ENCODE data around the gene TMEM45A.
"Not testable (repeated sequence)": the region's sequence is repeated elsewhere in the genome, so short reads cannot be mapped to it uniquely, and the experiment has no call there.

TMEM45A gene

DNA sequence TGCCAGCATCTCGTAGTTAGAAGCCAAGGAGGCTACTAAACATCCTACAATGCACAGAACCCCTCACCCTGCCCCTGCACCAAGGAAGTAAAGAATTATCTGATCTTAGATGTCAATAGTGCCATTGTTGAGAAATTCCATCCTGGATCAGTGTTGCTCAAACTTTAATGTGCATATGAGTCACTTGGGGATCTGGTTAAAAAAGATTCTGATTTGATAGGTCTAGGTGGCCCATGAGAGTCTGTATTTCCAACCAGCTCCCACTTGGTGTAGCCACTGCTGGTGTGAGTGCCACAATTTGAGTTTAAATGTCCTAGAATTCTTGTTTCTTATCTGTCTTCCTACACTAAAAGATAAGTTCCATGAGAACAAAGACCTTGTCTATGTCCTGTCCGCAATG, 43.7 kb downstream of the TMEM45A start:
- no peak for DNase-seq

DNA sequence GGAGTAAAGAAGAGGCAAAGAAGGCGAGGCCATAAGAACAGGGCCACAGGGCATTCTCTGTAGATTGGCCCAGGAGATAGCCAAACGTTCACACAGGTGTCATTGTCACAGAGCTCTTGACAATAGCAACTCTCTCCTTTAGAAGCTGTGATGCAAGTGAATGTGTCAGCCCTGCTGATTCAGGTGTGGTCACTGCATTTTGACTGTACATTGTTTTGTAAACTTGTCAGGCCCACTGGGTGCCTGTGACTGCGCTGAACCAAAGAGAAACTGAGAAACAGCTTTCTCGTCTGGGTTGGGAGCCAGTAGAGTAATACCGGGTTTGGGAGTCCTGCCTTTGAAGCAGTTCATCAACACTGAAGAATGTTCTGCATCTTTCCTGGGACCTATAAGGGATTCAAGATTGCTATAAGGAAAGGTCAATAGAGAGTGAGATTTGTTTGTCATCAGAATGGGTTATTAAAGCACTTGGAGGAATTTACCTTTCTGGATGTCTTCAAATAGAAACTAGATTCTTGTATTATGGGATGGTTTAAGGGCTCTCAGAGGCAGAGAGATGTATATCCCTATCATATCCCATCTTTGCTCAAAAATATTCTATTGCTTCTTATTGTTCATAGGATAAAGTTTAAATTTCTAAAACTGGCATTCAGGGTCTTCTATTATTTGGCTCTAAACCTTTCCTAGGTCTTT, 45.4 kb downstream of the TMEM45A start:
- DNase-seq, result no peak

DNA sequence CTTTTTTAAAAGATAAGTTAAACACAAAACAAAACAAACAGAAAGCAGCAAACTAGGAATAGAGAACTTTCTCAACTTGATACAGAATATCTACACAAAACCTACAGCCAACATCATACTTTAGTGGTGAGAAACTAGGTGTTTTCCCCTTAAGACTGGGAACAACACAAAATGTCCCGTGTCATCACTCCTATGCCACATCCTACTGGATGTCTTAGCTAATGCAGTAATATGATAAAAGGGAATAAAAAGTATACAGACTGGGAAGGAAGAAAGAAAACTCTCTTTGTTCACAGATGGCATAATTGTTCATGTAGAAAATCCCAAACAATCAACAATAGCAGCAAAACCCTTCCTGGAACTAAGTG, 45.9 kb downstream of the TMEM45A start:
- no peak for DNase-seq

DNA sequence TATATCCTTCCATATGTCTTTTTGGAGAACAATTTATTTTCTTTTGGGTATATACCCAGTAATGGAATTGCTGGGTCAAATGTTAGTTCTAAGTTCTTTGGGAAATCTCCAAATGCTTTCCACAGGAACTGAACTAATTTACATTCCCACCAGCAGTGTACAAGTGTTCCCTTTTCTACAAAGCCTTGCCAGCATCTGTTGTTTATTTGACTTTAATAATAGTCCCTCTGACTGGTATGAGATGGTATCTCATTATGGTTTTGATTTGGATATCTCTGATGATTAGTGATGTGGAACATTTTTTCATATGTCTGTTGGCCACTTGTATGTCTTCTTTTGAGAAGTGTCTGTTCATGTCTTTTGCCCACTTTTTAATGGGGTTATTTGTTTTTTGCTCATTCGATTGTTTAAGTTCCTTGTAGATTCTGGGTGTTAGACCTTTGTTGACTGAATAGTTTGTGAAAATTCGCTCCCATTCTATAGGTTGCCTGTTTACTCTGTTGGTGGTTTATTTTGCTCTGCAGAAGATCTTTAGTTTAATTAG, 48.4 kb downstream of the TMEM45A start:
- no peak for DNase-seq

DNA sequence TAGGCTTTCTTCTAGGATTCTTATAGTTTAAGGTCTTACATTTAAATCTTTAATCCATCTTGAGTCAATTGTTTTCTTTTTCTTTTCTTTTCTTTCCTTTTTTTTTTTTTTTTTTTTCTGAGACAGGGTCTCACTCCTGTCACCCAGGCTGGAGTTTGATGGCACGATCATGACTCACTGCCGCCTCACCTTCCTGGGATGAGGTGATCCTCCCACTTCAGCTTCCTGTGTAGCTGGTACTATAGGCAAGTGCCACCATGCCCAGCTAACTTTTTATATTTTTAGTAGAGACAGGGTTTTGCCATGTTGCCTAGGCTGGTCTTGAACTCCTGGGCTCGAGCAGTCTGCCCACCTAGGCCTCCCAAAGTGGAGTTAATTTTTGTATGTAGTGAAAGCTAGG, 49.0 kb downstream of the TMEM45A start:
- not testable (repeated sequence) for DNase-seq

DNA sequence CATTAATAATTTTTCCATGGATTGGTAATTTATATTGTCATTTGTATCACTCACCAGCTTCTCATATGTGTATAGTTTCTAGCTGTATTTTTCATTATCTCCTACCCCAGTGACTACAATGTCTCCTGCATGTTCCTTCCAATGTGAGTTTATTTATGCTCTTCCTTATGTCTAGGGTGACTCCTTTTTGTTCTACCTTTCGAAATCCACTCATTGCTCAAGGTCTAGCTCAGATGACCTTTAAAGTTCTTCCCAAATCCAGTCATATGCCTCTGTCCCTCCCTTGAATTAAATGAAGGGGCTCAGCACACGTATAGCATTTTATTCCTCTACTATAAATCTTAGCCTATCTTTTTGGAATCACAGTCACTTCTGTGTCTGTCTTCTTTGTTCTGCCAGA, 53.0 kb downstream of the TMEM45A start:
- DNase-seq, result no peak

DNA sequence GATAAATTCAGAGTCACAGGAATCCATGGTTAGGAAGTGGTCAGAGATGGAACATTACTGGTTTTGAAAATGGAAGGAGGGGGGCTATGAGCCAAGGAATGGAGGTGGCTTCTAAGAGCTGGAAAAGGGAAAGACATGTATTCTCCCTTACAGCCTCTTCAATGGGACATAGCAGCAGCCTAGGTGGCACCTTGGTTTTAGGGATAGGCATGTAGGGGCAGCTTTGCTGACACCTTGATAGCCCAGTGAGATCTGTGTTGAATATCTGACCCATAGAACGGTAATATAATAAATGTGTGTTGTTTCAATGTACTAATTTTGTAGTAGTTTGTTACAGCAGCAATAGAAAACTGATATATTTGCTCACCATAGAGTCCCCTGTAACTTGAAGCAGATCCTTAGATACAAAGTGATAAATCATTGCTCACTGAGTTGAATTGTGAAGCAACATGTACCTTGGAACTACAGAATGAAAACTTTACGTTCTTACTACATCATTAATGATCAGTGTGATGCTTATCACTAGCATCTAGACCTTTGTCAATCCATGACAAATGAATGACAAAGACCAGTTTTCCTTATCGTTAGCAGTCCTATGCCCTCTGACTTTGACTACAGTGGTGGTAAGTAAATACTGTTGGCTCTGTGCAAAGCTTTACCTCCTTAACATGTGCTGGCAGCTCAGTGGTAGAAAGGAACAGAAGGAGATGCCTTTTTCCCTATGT, 53.8 kb downstream of the TMEM45A start:
- DNase-seq, result no peak

DNA sequence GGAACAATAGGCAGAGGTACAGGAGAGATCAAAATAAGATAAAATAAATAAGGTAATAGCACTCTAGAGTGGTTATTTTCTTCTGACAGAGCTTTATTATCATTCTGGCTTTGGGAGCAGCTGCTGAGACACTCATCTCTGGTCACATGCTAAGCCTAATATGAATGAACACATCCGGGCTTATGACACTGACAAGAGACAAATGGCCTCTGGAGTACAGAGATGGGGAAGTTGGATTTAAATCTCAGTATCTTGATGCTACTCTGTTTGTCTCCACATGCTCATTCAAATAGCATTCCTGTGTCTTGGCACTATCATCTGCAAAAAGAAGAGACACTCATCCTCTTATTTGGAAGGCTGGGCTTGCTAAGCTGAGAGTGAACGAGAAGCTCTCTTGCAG, 55.6 kb downstream of the TMEM45A start:
- peak; percentile 62 for DNase-seq

DNA sequence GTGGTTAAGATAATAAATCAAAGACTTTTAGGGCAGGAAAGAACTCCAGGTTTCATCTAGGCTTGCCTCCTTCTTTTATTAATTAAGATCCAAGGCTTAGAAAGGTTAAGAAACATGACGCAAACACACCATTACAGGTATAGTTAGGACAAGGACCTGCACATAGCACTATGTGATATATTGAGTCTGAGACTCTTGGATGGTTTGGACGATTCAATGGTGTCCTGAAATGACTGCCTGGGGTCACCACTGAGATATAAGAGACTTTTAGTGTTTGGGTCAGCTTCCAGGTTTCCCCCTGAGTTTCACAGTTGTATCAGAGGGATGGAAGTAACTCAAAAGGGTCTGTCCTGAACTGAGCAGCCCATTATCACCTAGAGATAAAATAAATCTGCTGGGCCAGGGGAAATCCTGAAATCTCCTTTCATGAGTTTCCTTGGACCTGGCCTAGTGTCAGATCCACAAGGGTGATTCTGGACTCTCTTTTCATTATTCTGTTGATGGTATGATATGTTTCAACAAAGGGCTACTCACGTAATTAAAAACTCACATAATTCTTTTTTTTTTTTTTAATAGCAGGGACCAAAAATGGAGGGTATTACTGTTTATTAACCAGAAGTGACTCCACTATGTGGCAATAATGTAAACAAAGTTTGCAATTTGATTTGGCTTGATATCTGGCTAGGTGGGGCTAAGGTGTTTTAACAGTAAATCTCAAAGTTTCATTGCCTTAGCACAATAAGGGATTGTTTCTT, 61.4 kb downstream of the TMEM45A start:
- no peak for DNase-seq

DNA sequence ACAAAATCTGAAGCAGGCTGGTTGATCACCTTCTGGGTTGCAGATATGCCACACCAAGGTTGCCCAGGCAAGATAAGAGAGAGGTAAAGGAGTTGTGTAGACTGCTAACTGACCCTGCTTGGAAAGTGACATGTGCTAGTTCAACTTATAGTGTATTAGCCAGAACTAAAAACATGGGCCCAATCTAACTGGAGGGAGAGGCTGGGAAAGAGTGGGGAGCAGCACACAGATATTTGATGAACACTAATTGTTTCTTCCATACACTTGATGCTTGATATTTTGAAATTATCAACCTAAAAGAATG, 61.9 kb downstream of the TMEM45A start:
- no peak for DNase-seq

DNA sequence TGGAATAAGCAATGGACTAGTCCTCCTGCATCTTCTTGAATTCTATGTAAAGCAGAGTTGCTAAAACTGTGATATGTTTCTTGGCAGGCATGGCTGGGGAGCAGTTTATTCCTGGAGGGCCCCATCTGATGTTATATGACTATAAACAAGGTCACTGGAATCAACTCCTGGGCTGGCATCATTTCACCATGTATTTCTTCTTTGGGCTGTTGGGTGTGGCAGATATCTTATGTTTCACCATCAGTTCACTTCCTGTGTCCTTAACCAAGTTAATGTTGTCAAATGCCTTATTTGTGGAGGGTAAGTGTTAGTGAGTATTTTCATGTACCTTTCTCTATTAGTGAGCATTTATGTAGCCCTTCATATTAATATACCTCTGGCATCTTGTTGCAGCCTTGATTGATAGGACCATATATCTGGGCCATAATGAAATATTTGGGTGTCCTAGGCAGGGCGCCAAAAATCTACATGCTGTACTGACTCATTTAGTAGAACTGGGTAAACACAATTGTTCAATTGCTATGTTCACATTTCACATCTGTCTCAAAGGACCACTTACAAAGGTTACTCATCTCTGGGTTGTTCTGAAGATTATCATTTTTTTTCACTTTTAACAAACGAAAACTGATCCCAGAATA, 64.4 kb downstream of the TMEM45A start:
- DNase-seq, result peak; percentile 2

DNA sequence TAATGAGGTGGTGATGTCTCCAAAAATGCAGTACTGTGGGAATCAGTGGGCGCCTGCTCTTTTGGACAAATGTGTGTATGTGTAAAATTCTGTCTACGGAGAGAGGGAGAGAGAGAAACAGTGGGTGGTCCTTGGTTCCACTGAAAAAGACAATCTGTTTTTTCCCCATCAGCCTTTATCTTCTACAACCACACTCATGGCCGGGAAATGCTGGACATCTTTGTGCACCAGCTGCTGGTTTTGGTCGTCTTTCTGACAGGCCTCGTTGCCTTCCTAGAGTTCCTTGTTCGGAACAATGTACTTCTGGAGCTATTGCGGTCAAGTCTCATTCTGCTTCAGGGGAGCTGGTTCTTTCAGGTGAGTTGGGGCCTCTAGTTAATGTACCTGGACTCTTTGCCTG, 65.8 kb downstream of the TMEM45A start:
- no peak for DNase-seq

DNA sequence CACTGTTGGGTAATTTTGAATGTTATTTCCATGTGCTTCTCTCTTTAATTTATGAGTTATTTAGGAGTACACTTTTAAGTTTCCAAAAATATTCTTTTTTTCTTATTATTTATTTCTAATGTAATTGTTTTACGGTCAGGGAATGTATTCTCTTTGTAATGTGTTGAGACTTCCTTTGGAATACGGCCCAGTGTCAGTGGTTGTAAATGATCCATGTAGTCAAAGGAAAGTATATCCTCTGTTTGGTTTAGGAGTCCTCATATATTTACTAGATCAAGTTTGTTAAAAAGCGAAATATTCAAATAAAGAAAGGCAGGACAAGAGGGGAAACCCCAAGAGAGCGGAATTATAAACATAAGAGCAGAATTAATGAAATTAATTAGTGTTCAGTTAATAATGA, 68.0 kb downstream of the TMEM45A start:
- DNase-seq, result no peak

DNA sequence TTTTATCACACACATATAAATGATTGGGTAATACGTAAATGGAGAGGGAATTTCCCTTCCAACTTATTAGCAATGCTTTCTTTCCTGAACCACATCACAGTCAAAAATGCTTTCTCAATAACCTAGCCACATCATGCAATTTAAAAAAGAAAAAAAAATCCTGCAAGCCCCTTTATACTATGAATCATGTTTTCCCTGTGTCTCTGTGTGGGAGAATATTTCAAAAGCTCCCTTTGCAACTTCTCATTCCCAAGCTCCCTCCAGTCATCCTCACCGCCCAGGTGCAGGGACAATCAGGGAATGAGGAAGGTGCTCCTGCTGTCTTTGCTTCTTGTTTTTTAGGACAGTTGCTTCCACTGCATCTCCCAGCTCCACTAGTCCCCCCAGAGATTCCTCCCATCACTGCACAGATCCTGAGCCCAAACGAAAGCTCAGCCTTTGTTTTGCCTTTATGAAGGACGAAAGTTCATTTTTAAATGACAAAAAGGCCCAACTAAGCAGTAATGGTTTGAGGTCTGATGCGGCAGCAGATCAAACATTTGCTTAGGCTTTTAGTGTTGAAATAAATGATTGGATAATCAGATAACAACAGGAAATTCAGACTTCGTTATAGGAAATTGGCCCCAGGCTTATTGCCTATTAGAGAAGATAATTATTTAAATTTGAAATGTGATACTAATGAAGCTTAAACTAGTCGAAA, 69.2 kb downstream of the TMEM45A start:
- DNase-seq, result no peak

DNA sequence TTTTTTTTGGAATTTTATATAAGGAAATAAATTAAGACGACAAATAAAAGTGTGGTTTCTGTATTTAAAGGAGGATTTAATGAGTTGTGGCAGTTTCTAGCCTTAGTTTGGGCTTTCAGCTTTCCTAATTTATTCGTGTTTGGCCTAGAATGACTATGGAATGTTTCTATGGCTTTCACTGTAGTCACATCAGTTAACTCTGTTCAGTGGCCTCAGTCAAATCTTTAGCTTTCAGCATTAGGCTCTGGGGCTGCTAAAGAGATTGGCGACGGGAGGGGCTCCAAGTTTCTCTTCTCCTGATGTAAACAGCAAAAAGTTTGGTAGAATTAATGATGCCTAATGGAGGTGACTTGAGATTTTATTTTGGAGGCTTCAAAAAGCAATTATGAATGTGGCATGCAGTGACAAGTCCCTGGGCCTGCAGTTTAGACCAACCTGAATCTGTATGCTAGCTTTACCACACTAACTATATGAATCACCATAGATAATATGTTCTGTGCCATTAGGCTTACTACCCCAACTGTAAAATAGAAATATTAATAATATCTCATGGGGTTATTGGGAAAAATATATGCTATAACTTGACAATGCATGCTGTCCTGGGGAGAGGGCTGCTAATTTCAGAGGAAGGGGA, 69.9 kb downstream of the TMEM45A start:
- DNase-seq, result no peak

DNA sequence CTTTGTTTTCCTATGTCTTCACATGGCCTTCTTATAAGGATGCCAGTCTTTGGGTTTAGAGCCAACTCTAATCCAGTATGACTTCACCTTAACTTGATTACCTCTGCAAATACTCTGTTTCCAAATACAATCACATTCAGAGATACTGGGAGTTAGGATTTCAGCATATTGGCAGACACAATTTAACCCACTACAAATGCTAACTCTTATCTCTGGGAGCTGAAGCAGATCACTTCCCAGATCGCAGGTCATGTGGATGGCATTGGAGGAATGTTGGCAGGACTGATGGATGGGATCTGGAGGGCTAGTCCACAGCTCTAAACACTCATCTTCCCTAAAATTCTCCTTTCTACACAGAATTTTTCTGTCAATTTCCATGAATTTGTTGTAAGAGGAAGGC, 70.8 kb downstream of the TMEM45A start:
- no peak for DNase-seq

DNA sequence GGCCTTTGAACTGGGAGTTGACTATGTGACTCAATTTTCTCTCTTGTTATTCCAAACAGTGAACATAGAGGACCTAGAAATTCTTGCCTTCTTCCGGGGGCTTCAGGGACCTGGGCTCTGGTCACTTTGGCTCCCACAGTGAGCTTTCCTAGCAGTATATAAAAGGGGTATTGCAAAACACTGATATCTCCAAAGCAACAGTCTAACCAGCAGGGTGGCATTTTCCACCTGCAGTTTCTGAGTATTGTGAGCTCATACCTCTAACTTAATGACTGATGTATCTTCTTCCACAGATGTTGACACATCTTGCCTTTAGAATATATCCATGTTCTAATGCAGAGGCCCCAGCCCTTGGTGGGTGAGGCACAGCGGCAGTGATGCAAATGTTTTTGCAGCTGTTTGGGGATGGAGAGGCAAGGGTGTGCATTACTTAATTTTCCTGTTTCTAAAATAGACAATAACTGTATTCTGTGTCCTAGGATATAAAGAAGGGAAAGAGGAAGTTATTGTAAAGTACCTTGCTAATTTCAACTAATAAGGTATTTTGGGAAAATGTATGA, 71.3 kb downstream of the TMEM45A start:
- DNase-seq, result no peak

DNA sequence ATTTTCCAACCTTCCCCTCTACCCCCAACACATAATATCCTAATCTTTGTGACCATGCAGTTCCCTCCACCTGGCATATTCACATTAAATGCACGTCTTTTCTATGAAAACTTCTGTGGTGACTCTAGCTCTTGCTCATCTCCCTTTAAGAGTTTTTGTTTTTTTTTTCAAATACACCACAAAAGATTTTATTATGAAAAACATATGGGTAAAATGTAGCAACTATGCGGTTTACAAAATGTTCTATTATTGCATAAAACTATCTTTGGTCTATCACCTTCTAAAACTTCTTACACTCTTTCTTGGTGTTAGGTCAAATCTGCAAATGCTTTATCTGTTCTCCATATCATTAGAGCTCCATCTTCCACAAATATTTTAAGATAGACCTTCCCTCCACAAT, 78.4 kb downstream of the TMEM45A start:
- DNase-seq, result no peak

DNA sequence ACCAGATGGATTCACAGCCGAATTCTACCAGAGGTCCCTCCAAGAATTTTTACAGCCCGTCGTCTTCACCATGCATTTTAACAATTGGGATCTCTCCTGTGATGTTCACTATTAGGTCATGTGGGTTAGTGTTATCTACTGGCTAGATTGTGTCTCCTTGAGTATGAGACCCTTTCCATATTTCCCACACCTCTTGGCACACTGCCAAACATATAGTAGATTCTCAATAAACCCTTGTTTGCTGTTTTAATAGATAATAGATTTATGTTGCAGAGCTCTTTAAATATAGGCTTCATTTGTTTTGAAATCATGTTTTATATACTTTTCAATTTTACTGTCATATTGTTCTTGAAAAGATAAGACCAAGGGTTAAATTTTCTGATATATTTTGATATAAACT, 82.1 kb downstream of the TMEM45A start:
- DNase-seq, result no peak

DNA sequence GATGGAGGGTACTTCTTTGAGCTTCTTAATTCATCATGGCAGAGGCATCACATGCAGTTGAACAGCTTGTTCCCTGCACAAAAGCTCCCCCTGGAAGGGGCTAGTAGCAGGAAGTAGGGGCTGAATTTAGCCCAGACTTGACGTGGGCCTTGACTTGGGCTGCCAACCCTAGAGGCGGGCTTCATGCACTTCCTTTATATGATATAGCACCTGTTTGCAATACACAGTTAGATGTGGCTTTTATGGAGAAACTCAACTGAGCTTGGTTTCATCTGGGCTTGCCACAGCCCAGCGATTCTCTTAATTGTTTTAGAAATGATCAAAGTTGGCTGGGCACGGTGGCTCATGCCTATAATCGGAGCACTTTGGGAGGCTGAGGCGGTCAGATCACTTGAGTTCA, 83.3 kb downstream of the TMEM45A start:
- no peak for DNase-seq

DNA sequence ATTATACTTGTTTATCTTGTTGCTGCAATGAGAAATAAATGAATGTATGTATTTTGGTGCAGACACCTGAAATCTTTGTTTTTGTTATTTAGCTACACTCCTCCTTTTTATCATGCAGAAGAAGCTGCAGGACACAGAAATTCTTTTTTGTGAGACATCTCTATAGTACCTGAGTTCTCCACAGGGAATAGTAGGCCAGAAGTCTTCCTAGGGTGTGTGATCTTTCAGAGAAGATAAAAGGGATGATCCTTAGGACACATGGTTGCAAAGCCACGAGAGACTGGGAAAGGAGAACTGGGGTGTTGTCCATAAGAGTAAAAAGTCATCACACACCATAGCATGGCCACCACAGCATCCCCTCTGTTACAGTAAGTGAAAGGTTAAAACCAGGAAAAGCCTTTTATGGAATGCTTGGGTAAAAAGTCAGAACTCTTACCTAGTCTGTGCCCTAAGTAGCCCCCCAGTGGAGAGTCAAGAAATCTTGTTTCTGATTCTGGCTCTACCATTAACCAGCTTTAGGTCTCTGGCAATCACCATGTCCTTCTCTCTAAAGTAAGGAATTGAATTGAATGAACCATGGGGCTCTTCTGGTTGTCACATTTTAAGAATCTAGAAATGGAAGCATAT, 85.1 kb downstream of the TMEM45A start:
- no peak for DNase-seq

DNA sequence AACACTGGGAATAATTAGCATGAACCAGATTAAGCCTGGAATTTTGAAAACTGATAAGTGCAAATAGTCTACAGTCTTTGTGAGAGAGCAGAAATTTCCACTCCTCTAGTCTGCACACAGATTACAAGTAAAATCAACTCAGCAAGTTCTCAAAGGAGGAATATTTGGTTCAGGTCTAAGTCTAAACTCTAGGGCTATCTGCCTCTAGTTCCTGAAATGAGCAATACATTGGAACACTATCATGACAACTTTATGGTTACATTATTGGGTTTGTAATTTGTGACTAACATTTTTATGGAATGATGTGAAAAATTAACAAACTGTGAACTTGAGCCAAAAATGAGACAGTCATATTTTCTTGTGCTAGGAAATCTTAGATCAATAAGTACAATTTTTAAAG, 86.2 kb downstream of the TMEM45A start:
- DNase-seq, result no peak
